HG03378 (cell line): ENCODE results near the gene COX6B1.
"Not testable (repeated sequence)": the region's sequence is repeated elsewhere in the genome, so short reads cannot be mapped to it uniquely, and the experiment has no call there.

ENCODE experiments used
- ATAC-seq: cut with Tn5 transposase; IDR thresholded peaks from one replicate; pipeline ENCODE4 v1.9.1; 2021; ENCODE audit warnings: mild to moderate bottlenecking, moderate library complexity; ENCODE audit not compliant: unreplicated experiment

The COX6B1 gene

DNA sequence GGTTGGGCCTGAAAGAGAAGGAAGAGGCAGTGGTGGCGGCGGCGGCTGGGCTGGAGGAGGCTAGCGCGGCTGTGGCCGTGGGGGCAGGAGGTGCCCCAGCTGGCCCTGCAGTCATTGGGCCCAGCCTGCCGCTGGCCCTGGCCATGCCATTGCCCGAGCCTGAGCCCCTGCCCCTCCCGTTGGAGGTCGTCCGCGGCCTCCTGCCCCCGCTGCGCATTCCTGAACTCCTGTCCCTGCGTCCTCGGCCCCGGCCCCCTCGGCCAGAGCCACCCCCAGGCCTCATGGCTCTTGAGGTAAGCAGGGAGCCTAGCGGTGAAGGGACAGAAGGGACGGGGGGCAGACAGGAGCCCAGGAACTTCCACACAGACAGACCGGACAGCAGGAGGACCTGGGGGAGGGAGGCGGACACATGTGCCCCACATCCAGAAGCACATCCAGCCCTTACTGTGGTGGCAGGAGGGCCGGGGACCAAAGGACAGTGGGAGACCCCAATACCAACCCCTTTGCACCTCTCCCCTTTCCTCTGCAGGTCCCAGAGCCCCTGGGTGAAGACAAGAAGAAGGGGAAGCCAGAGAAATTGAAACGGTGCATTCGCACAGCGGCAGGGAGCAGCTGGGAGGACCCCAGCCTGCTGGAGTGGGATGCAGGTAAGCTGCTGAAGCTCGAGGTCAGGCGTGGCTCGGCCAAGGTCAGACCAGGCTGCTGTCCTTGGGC is 14.2 kb upstream of the COX6B1 start:
- no peak for ATAC-seq

DNA sequence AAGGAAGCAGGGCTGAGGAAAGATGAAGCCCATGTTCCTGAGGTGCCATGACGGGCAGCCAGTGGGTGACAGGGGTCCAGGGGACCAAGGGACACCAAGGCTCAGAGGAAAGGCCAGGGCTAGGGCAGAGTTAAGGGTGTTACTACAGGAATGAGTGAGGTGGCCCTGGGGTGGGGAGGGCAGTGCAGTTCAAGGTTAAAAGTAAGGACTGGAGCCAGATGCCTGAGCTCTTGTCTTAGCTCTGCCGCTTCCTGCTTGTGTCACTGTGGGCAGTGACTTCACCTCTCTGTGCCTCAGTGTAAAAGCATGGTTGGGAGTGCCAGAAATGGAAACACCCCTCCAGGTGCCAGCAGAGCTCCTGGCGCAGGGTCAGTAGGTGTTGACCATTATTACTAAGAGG is 11.5 kb upstream of the COX6B1 start:
- no peak for ATAC-seq

GRCh38 chr19:35637165-35637564 is 11.0 kb upstream of the COX6B1 start:
- ATAC-seq = no peak

DNA sequence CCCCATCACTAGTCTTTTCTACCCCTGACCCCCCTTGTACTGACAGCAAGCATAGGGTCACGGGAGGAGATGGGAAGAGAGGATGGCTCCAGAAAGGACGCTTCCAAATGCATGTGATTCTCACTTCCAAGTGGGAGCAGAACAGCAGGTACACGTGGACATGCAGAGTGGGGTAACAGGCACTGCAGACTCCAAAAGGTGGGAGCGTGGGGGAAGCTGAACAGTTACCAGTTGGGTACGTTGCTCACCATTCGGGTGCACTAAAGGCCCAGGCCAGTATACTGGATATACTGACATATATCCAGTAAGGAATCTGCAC is 8.8 kb upstream of the COX6B1 start:
- ATAC-seq = no peak

DNA sequence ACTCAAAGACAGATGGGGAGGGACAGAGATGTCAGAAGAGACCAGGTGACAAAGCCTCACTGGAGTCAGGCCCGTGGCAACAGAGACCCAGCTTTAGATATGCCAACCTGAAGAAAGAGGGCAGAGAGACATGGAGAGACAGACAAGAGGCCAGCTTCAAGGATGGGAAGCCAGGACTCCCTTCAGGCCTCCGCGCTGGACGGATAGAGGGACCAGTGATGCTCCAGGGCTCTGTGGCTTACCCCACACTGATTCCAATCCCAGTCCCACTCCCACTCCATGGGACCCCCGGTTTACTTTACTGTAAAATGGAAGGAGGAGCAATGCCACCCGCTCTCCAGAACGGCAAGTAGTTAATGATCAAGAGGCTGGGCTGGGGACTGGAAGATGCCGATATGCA is 8.3 kb upstream of the COX6B1 start:
- no peak for ATAC-seq

DNA sequence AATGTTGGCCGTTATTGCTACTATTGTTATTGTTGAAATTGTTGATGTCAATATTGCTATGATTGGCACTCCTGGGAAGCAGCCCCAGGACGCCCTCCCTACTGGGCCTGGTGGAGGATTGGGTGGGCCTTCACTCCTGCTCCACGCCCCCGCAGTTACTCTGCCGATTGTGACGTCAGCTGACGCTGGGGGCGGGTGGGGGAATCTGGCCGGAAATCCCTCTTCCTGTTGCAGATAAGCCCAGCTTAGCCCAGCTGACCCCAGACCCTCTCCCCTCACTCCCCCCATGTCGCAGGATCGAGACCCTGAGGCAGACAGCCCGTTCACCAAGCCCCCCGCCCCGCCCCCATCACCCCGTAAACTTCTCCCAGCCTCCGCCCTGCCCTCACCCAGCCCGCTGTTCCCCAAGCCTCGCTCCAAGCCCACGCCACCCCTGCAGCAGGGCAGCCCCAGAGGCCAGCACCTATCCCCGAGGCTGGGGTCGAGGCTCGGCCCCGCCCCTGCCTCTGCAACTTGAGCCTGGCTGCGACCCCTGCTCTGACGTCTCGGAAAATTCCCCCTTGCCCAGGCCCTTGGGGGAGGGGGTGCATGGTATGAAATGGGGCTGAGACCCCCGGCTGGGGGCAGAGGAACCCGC is 6.5 kb upstream of the COX6B1 start, which contains the start of gene ETV2:
ETV2 (plus strand) TSS at position 231 of the 637 bp plus-strand sequence. CDS start 716 bp downstream, outside the sequence.
- no peak for ATAC-seq

DNA sequence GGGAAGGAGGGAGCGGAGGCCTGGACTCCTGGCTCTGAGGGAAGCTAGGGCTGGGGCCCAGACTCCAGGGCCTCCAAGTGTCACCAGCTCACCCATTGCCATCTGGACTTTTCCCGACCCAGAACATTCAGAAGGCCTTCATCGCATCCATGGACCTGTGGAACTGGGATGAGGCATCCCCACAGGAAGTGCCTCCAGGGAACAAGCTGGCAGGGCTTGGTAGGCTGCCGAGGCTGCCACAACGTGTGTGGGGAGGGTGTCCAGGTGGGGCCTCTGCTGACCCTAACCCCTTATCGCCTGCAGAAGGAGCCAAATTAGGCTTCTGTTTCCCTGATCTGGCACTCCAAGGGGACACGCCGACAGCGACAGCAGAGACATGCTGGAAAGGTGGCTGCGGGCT is 5.8 kb upstream of the COX6B1 start:
- no peak for ATAC-seq

DNA sequence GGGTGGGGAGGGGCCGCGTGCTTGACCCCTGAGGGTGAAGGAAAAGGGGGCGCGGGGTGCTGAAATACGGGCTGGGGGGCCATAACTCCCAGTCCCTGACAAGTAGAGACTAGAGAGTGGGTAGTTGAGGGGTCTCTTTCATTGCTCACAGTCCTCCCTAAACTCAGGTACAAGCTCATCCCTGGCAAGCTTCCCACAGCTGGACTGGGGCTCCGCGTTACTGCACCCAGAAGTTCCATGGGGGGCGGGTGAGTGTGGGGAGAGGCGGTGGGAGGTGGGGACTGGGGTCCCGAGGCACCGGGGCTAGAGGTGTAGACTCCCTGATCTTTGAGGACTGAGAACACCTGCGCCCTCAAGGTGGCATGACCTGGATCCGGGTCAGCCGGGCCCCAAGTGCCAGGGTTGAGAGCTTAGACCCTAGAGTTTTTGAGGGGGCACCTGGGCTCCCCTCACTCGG is 5.3 kb upstream of the COX6B1 start:
- ATAC-seq = no peak

- no peak for ATAC-seq
These were observed 4.6 kb upstream of the COX6B1 start for GRCh38 chr19:35643255-35644205.

GRCh38 chr19:35644206-35644986 is 3.7 kb upstream of the COX6B1 start:
- no peak for ATAC-seq

- no peak for ATAC-seq
These were observed 3.0 kb upstream of the COX6B1 start for GRCh38 chr19:35644987-35645679.

- ATAC-seq = no peak
These were observed 2.2 kb upstream of the COX6B1 start for GRCh38 chr19:35645680-35646511.

DNA sequence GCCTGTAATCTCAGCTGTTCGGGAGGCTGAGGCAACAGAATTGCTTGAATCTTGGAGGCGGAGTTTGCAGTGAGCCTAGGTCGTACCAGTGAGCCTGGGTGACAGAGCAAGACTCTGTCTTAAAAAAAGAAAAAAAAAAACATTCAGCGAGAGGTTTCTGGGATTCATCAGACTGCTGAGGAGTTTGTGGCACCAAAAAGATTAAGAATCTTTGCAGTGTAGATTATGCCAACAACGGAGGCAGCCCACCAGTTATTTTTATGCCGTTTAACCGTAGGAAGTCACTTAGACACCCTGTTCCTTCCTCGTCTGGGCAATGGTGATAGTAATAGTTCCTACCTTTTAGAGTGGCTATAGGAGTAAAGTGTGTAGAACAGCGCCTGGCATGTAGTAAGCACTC is 2.5 kb downstream of the COX6B1 start:
- ATAC-seq = no peak

GRCh38 chr19:35654828-35655227 is 6.7 kb downstream of the COX6B1 start:
- ATAC-seq = not testable (repeated sequence)

GRCh38 chr19:35655600-35655999 is 7.5 kb downstream of the COX6B1 start:
- no peak for ATAC-seq

DNA sequence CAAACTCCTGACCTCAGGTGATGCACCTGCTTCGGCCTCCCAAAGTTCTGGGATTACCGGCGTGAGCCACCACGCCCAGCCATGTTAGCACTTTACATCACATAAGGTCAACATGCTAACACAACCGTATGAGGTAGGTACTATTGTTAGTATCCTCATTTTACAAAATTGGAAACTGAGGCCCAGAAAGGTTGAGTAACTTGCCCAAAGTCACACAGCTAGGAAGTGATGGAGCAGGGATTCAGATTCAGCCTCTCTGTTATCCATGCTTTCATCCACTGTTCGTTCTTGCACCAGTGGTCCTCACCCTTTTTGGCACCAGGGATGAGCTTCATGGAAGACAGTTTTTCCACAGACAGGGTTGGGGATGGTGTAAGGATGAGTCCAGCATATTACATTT is 8.6 kb downstream of the COX6B1 start:
- no peak for ATAC-seq

GRCh38 chr19:35657904-35658700 is 10.0 kb downstream of the COX6B1 start:
- no peak for ATAC-seq

- ATAC-seq = no peak
These were observed 13.8 kb downstream of the COX6B1 start for GRCh38 chr19:35661995-35662340.

DNA sequence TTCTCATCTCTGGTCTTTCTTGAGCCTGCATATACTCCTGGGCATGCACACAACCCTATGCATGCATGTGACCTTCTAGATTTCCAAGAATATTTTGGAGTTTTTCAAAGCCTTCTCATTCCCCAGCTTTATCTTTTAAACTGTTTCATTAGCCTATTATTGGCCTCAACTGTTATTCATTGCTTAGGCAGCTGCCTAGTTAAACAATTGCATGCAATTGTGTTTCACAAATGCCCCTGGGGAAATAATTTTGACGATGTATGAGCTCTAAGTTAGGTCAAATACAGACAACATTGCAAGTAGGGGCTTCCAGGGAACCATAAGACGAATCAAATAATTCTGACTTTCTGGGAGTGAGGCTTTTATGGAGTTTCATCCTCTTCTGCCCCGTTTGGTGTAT is 15.9 kb downstream of the COX6B1 start:
- no peak for ATAC-seq
